B cell (primary cell): ENCODE results near the gene SETBP1. TPM values are rescaled to one million over a fixed set of nuclear protein-coding genes. Genes with fewer than 3 reads are reported as not detected.

ENCODE experiments used
- ATAC-seq: fragments of 200-7000 bp; cut with Tn5 transposase; one replicate; pipeline ENCODE4 v1.10.0; 2021; ENCODE audit warnings: low read depth, mild to moderate bottlenecking, moderate number of reproducible peaks, moderate library complexity
- CTCF ChIA-PET: fragments of 350-600 bp; sonication (Branson Sonifier 250); formaldehyde crosslinking; loops from one replicate; lab custom pipeline; 2021; ENCODE audit warnings: antibody characterized with exemption, inconsistent platforms; lab: Charles Lee
- POLR2A ChIA-PET: fragments of 350-600 bp; sonication (Branson Sonifier 250); formaldehyde crosslinking; loops from one replicate; lab custom pipeline; 2021; ENCODE audit warnings: antibody characterized with exemption; lab: Charles Lee
- DNase-seq: peaks from one replicate; pipeline ENCODE4 v3.0.0; 2013
- H2AFZ ChIP-seq: 2 replicates; pipeline ENCODE4 v1.6.1; 2012; ENCODE audit warnings: mild to moderate bottlenecking, low read depth, low read length; ENCODE audit not compliant: insufficient read depth, poor library complexity, severe bottlenecking
- H3K27ac ChIP-seq, 2 donors: 1 replicate in 1 of 2; 2 replicates in 1 of 2; pipeline ENCODE4 v1.5.1; 2012 to 2013; ENCODE audit warnings: low read length in 2 of 2, mild to moderate bottlenecking in 2 of 2, moderate library complexity in 1 of 2
- H3K27me3 ChIP-seq, 4 experiments: fragments of 200-600 bp in 1 of 4; sonication (generic) in 1 of 4; replicated peaks in 1 of 4; 1 replicate in 2 of 4; 2 replicates in 2 of 4; pipeline versions ENCODE4 v1.6.1 to v1.7.0; 2013 to 2016; ENCODE audit warnings: low read length in 3 of 4, mild to moderate bottlenecking in 2 of 4, mixed read lengths in 1 of 4, moderate library complexity in 1 of 4; ENCODE audit not compliant: insufficient read depth in 4 of 4, control insufficient read depth in 3 of 4; ENCODE audit errors: control extremely low read depth in 1 of 4
- H3K36me3 ChIP-seq, 2 experiments: replicated peaks in 1 of 2; 1 replicate in 1 of 2; 2 replicates in 1 of 2; pipeline versions ENCODE4 v1.6.1 to v1.7.1; 2013; ENCODE audit warnings: low read length in 1 of 2; ENCODE audit not compliant: insufficient read depth in 2 of 2, control insufficient read depth in 1 of 2; ENCODE audit errors: control extremely low read depth in 1 of 2, extremely low read depth in 1 of 2
- H3K4me1 ChIP-seq, 2 donors: fragments of 200-600 bp in 1 of 2; sonication (generic) in 1 of 2; 1 replicate in 1 of 2; 2 replicates in 1 of 2; pipeline versions ENCODE4 v1.5.1 to v1.6.1; 2013 to 2017; ENCODE audit warnings: low read length in 2 of 2; ENCODE audit not compliant: control insufficient read depth in 2 of 2, insufficient read depth in 2 of 2
- H3K4me2 ChIP-seq: replicated peaks from 2 replicates; pipeline ENCODE3; 2012; ENCODE audit warnings: mild to moderate bottlenecking, low read depth, low read length; ENCODE audit not compliant: poor library complexity, severe bottlenecking
- H3K4me3 ChIP-seq, 5 experiments: fragments of 200-600 bp in 1 of 5; sonication (generic) in 1 of 5; 1 replicate in 3 of 5; 2 replicates in 2 of 5; pipeline versions ENCODE4 v1.5.1 to v1.7.0; 2011 to 2016; ENCODE audit warnings: low read length in 4 of 5, mild to moderate bottlenecking in 4 of 5, low read depth in 2 of 5, control low read depth in 1 of 5, moderate library complexity in 1 of 5; ENCODE audit not compliant: insufficient read depth in 1 of 5; ENCODE audit errors: control extremely low read depth in 1 of 5, extremely low read depth in 1 of 5
- H3K79me2 ChIP-seq: fragments of 200-600 bp; sonication (generic); one replicate; pipeline ENCODE4 v1.6.0; 2016; ENCODE audit warnings: low read length; ENCODE audit not compliant: control insufficient read depth, insufficient read depth
- H3K9ac ChIP-seq: fragments of 200-600 bp; sonication (generic); 2 replicates; pipeline ENCODE4 v1.6.1; 2017; ENCODE audit warnings: mild to moderate bottlenecking, low read length, moderate library complexity
- H3K9me3 ChIP-seq, 3 donors: one replicate each; pipeline versions ENCODE4 v1.6.1 to v1.7.1; 2013; ENCODE audit warnings: low read length in 2 of 3; ENCODE audit not compliant: control insufficient read depth in 2 of 3, insufficient read depth in 1 of 3; ENCODE audit errors: control extremely low read depth in 1 of 3
- H4K20me1 ChIP-seq: 2 replicates; pipeline ENCODE4 v1.6.0; 2012; ENCODE audit warnings: mild to moderate bottlenecking, low read length; ENCODE audit not compliant: insufficient read depth, control insufficient read depth, poor library complexity, severe bottlenecking
- H3K27ac Mint-ChIP-seq: one replicate; pipeline ENCODE4 v1.8.0; 2021; ENCODE audit warnings: mixed read lengths
- H3K27me3 Mint-ChIP-seq: one replicate; pipeline ENCODE4 v1.8.0; 2021; ENCODE audit warnings: mixed read lengths
- H3K4me1 Mint-ChIP-seq: one replicate; pipeline ENCODE4 v1.8.0; 2021; ENCODE audit warnings: mixed read lengths
- H3K4me3 Mint-ChIP-seq: one replicate; pipeline ENCODE4 v1.8.0; 2021; ENCODE audit warnings: mixed read lengths
- H3K9me3 Mint-ChIP-seq: one replicate; pipeline ENCODE4 v1.8.0; 2022; ENCODE audit warnings: mixed read lengths; ENCODE audit not compliant: insufficient read depth
- CTCF ChIP-seq: fragments of 200-600 bp; IDR thresholded peaks from one replicate; pipeline ENCODE4 v1.8.0; 2022; ENCODE audit warnings: antibody characterized with exemption, mild to moderate bottlenecking
- EZH2 ChIP-seq: IDR thresholded peaks from 2 replicates; pipeline ENCODE4 v1.6.1; 2012; ENCODE audit warnings: borderline replicate concordance, low read depth, mild to moderate bottlenecking, moderate library complexity, low read length; ENCODE audit not compliant: insufficient read depth, poor library complexity, severe bottlenecking
- WGBS: methylation state at CpG from one replicate; pipeline ENCODE4 v1.1.5; 2013; ENCODE audit warnings: missing lambda C conversion rate; ENCODE audit not compliant: insufficient coverage; 5-methylcytosine and 5-hydroxymethylcytosine counted together
- intact Hi-C: fragments of 100-400 bp; cut with micrococcal nuclease; formaldehyde crosslinking; loops from one replicate; pipeline ENCODE4 v1.10.0; 2022
- polyA plus RNA-seq: library from polyadenylated mRNA; depleted of rRNA; stranded (reverse); fragments of >200 nt; gene quantifications from 2 replicates; pipeline ENCODE4 v1.2.3, GENCODE V29; 2012
- total RNA-seq, 2 donors: library from RNA; stranded (reverse); fragments of 120-200 nt in 1 of 2; gene quantifications; 1 replicate in 1 of 2; 2 replicates in 1 of 2; pipeline versions ENCODE4 v1.2.3 to v1.2.4, GENCODE V29; 2013 to 2022

The SETBP1 gene
- total and polyA plus RNA-seq, 2 donors (not counting 1 experiment from before 2014, with no cell fraction given): 15.1 to 129 TPM

DNA sequence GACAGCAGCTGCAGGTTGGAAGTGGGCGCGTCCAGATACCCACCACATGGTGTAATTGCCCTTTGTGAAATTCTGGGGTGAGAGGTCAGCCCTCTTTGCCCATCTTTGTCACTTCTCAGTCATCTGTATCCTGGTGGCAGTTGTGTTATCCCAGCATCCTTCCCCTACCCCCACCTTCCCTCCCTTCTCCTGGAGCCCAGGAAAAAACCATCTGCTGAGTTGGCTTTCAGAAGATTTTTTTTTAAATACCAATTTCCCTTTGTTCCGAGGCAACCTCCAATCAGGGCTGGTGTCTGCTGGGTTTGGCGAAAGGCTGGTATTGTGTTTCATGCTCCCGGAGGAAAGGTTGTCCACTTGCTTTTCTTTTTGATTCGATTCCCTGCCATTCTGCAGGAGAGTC lies 35.2 kb downstream of the SETBP1 start:
- TF ChIP-seq EZH2 (no peak), CTCF (no peak)
- H3K27me3 Mint-ChIP-seq: no peaks in the 10 kb centered on the region
- Histone ChIP-seq H3K27me3 (no peaks in the 10 kb centered on the region), H2AFZ (no peak overlapping the region), H3K79me2 (peaks cover 99% of the 10 kb centered on the region), H3K4me1 (peaks cover 36 to 45% of the 10 kb centered on the region in 2 donors), H3K9me3 (peaks cover 0 to 6% (median 0%) of the 10 kb centered on the region in 3 donors), H3K36me3 (peaks cover 0 to 50% of the 10 kb centered on the region in 2 experiments), H3K4me2 (no peak overlapping the region), H3K9ac (no peak overlapping the region), H4K20me1 (peaks cover 6% of the 10 kb centered on the region), H3K27ac (no peak overlapping the region), H3K4me3 (no peak overlapping the region)
- WGBS: 100% methylated on average over 2 of the region's 6 CpGs
- no peak for ATAC-seq
- no peaks in the 10 kb centered on the region for H3K9me3 Mint-ChIP-seq
- ChIA-PET CTCF (no interaction called here), POLR2A (interaction anchor here (0.5 kb wide), 1 partner anchor 72 kb away, joined by 3 read pairs; no protein-coding TSS in a partner anchor)
- H3K27ac Mint-ChIP-seq: no peak overlapping the region
- H3K4me3 Mint-ChIP-seq: no peak overlapping the region
- H3K4me1 Mint-ChIP-seq: peaks cover 78% of the 10 kb centered on the region
- DNase-seq: no peak
- intact Hi-C loops: no loop called here

- no peak for TF ChIP-seq EZH2
- no peak for TF ChIP-seq CTCF
- intact Hi-C loops: no loop called here
- ATAC-seq: no peak
- Histone ChIP-seq H3K9me3 (peaks cover 0 to 4% (median 0%) of the 10 kb centered on the region in 3 donors), H3K79me2 (peaks cover 99% of the 10 kb centered on the region), H3K27me3 (no peaks in the 10 kb centered on the region), H2AFZ (no peak overlapping the region), H3K4me3 (no peak overlapping the region), H3K4me2 (peak overlapping the region; percentile 27), H3K9ac (no peak overlapping the region), H3K36me3 (peaks cover 0 to 50% of the 10 kb centered on the region in 2 experiments), H3K4me1 (peaks cover 45 to 48% of the 10 kb centered on the region in 2 donors), H3K27ac (no peak overlapping the region), H4K20me1 (peaks cover 6% of the 10 kb centered on the region)
- Mint-ChIP-seq H3K4me3 (no peak overlapping the region), H3K27ac (peak overlapping the region; percentile 66), H3K9me3 (no peaks in the 10 kb centered on the region), H3K27me3 (no peaks in the 10 kb centered on the region), H3K4me1 (peaks cover 84% of the 10 kb centered on the region)
- ChIA-PET CTCF (interaction anchor here (0.9 to 1.5 kb wide), 2 partner anchors 13 to 176 kb away, joined by 3 read pairs; no protein-coding TSS in a partner anchor), POLR2A (interaction anchor here (0.5 to 1.5 kb wide), 2 partner anchors 36 to 37 kb away, joined by 4 to 10 read pairs; partner anchors contain the start of gene SETBP1)
- DNase-seq: no peak
- WGBS: 90% methylated on average over 5 of the region's 5 CpGs
These were observed 36.0 kb downstream of the SETBP1 start for GRCh38 chr18:44716697-44717163.
